Lower lobe of right lung (tissue), 2 donors: ENCODE measurements around the gene PACRG. TPM values are rescaled to one million over a fixed set of nuclear protein-coding genes. Genes with fewer than 3 reads are reported as not detected.

ENCODE experiments used
- ATAC-seq, 2 donors: fragments of 200-7000 bp; cut with Tn5 transposase; one replicate each; pipeline ENCODE4 v1.9.1; 2020 to 2022; ENCODE audit warnings: mild to moderate bottlenecking in 2 of 2, moderate library complexity in 2 of 2
- DNase-seq: peaks from one replicate; pipeline ENCODE4 v3.0.0-alpha.2; 2020
- H3K27ac ChIP-seq: fragments of 200-600 bp; one replicate; pipeline ENCODE4 v1.8.0; 2022
- H3K27me3 ChIP-seq: fragments of 200-600 bp; one replicate; pipeline ENCODE4 v1.8.0; 2022; ENCODE audit warnings: low read depth
- H3K36me3 ChIP-seq: fragments of 200-600 bp; one replicate; pipeline ENCODE4 v1.8.0; 2022; ENCODE audit warnings: mild to moderate bottlenecking
- H3K4me1 ChIP-seq: fragments of 200-600 bp; one replicate; pipeline ENCODE4 v1.8.0; 2022
- H3K4me3 ChIP-seq: fragments of 200-600 bp; one replicate; pipeline ENCODE4 v1.8.0; 2022; ENCODE audit warnings: mild to moderate bottlenecking
- H3K9me3 ChIP-seq: fragments of 200-600 bp; one replicate; pipeline ENCODE4 v1.8.0; 2022
- CTCF ChIP-seq: fragments of 200-600 bp; IDR thresholded peaks from one replicate; pipeline ENCODE4 v1.8.0; 2022; ENCODE audit warnings: antibody characterized with exemption, mild to moderate bottlenecking
- intact Hi-C: fragments of 100-400 bp; cut with DNase I; formaldehyde crosslinking; loops from one replicate; pipeline ENCODE4 v1.11.0; 2022
- total RNA-seq: library from RNA; stranded (reverse); fragmentation: NEBNext Ultra II Directional; extraction: Animal tissue kit (Norgen Biotek cat#: 25700); gene quantifications from one replicate; pipeline ENCODE4 v1.2.1, GENCODE V29; 2021
- donor health status: DM: no; HTN: yes; CAD: no; lungs with severe emphysema.

The PACRG gene
- total RNA-seq, 1 donor from 2014 or later, result 5.5 TPM

DNA sequence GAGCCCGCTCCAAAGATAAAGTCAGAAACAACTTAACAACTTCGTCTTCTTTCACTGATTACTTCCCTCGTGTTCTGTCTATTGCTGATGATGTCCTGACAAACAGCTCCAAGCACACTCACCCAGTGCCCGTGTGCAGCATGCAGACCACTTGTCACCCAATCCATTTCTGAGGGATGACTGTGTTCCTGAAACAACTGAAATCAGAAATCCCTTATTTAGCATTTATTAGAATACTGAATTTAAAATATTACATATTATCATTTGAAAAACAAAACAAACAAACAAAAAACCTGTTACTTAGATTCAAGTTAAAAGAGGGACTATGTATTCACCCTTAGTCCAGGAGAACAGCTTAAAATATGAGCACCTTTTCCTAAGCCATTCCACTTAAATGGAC, 463.0 kb downstream of the PACRG start:
- no peak overlapping the region for H3K27ac ChIP-seq
- H3K36me3 ChIP-seq, result no peaks in the 10 kb centered on the region
- H3K9me3 ChIP-seq, result no peaks in the 10 kb centered on the region
- no peak for DNase-seq
- no peaks in the 10 kb centered on the region for H3K4me1 ChIP-seq
- H3K27me3 ChIP-seq, result no peaks in the 10 kb centered on the region
- no peak overlapping the region for H3K4me3 ChIP-seq
- intact Hi-C loops, result no loop called here
- ATAC-seq, result no peak
- TF ChIP-seq CTCF, result no peak

- H3K27me3 ChIP-seq, result no peaks in the 10 kb centered on the region
- no peaks in the 10 kb centered on the region for H3K9me3 ChIP-seq
- no peak overlapping the region for H3K27ac ChIP-seq
- DNase-seq (no peak), ATAC-seq (no peak)
- H3K4me3 ChIP-seq, result no peak overlapping the region
- no peak for TF ChIP-seq CTCF
- H3K4me1 ChIP-seq, result no peaks in the 10 kb centered on the region
- no peaks in the 10 kb centered on the region for H3K36me3 ChIP-seq
- intact Hi-C loops, result no loop called here
These were observed 464.1 kb downstream of the PACRG start for GRCh38 chr6:163191704-163192537.

DNA sequence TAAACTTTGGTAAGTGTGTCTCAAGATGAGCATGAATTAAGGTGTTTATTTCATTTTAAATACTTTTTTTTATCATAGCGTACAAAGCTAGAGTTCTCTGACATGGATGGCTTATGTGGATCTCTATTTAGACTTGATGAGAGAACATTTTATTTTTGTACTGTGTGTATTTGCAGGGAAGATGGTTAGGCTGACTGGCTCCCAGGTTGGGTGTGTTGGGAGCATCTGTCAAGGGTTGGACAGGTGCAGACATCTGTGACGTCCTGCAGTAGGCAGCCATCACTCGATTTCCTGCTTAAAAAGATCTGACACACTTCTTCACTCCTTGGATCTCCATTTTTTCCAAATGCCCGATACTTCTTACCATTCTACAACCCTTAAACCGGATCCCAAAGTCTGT, 464.8 kb downstream of the PACRG start:
- intact Hi-C loops, result no loop called here
- TF ChIP-seq CTCF, result no peak
- no peak for DNase-seq
- H3K4me1 ChIP-seq, result no peaks in the 10 kb centered on the region
- H3K4me3 ChIP-seq, result no peak overlapping the region
- no peaks in the 10 kb centered on the region for H3K36me3 ChIP-seq
- H3K27ac ChIP-seq, result no peak overlapping the region
- H3K27me3 ChIP-seq, result no peaks in the 10 kb centered on the region
- H3K9me3 ChIP-seq, result no peaks in the 10 kb centered on the region
- no peak for ATAC-seq

DNA sequence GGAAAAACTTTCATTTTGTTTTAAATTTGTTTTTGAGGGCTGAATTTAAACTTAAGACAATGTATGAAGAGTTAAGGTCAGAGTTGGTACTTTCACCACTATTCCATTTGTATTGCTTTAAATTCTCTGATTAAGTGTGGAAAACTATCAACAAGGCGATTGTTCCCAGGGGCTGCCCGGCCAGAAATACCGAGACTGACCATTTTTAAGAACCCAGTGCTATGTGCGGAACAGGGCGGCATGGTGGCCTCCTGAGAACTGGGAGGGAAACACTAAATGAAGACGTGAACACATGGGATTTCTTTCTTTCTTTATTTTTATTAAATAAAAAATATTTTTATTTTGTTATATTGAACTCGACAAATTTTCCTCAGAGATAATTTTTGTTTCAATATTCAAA, 465.6 kb downstream of the PACRG start:
- intact Hi-C loops, result no loop called here
- no peak overlapping the region for H3K4me3 ChIP-seq
- TF ChIP-seq CTCF, result no peak

GRCh38 chr6:163195721-163196691, 468.2 kb downstream of the PACRG start:
- Histone ChIP-seq H3K27ac (no peak overlapping the region), H3K4me3 (no peak overlapping the region), H3K9me3 (no peaks in the 10 kb centered on the region), H3K27me3 (no peaks in the 10 kb centered on the region), H3K36me3 (no peaks in the 10 kb centered on the region), H3K4me1 (no peaks in the 10 kb centered on the region)
- intact Hi-C loops, result no loop called here
- ATAC-seq, result no peak
- TF ChIP-seq CTCF, result no peak
- DNase-seq, result no peak

More for the DNA sequence above, 465.6 kb downstream of the PACRG start:
- no peaks in the 10 kb centered on the region for H3K9me3 ChIP-seq
- H3K36me3 ChIP-seq, result no peaks in the 10 kb centered on the region
- H3K27me3 ChIP-seq, result no peaks in the 10 kb centered on the region
- ATAC-seq (no peak), DNase-seq (no peak)
- H3K4me1 ChIP-seq, result no peaks in the 10 kb centered on the region
- no peak overlapping the region for H3K27ac ChIP-seq
